Measurements from ENCODE around the gene GRID1.
A peak's percentile ranks its signal among the peaks of the same experiment; 100 is the strongest.

Gene GRID1

GRCh38 chr10:85908462-85908861 lies 458.1 kb downstream of the GRID1 start:
- DNase-seq: no peak

GRCh38 chr10:85902051-85902450 lies 464.5 kb downstream of the GRID1 start:
- DNase-seq: no peak

- no peak for DNase-seq
Measured at GRCh38 chr10:85901599-85901998, 465.0 kb downstream of the GRID1 start.

- DNase-seq: no peak
Measured at GRCh38 chr10:85900487-85900886, 466.1 kb downstream of the GRID1 start.

- no peak for DNase-seq
Measured at GRCh38 chr10:85900061-85900460, 466.5 kb downstream of the GRID1 start.

GRCh38 chr10:85891472-85891871 lies 475.1 kb downstream of the GRID1 start:
- no peak for DNase-seq

GRCh38 chr10:85888559-85888958 lies 478.0 kb downstream of the GRID1 start:
- DNase-seq: no peak

- no peak for DNase-seq
Measured at GRCh38 chr10:85888004-85888403, 478.6 kb downstream of the GRID1 start.

- no peak for DNase-seq
Measured at GRCh38 chr10:85874208-85874607, 492.4 kb downstream of the GRID1 start.

- no peak for DNase-seq
Measured at GRCh38 chr10:85873063-85873462, 493.5 kb downstream of the GRID1 start.

GRCh38 chr10:85868627-85869499 lies 497.7 kb downstream of the GRID1 start:
- no peak for DNase-seq

GRCh38 chr10:85864868-85865526 lies 501.6 kb downstream of the GRID1 start:
- DNase-seq: no peak

- DNase-seq: no peak
Measured at GRCh38 chr10:85864173-85864549, 502.4 kb downstream of the GRID1 start.

- peak; percentile 47 for DNase-seq
Measured at GRCh38 chr10:85863301-85864172, 503.1 kb downstream of the GRID1 start.

- no peak for DNase-seq
Measured at GRCh38 chr10:85862771-85863170, 503.8 kb downstream of the GRID1 start.

- no peak for DNase-seq
Measured at GRCh38 chr10:85861513-85862197, 504.9 kb downstream of the GRID1 start.

GRCh38 chr10:85859859-85860258 lies 506.7 kb downstream of the GRID1 start:
- DNase-seq: no peak

GRCh38 chr10:85858776-85859515 lies 507.6 kb downstream of the GRID1 start:
- DNase-seq: no peak

- DNase-seq: no peak
Measured at GRCh38 chr10:85857791-85858190, 508.8 kb downstream of the GRID1 start.

- no peak for DNase-seq
Measured at GRCh38 chr10:85857305-85857704, 509.3 kb downstream of the GRID1 start.

- DNase-seq: no peak
Measured at GRCh38 chr10:85851934-85852333, 514.7 kb downstream of the GRID1 start.

- DNase-seq: peak; percentile 19
Measured at GRCh38 chr10:85851325-85851724, 515.3 kb downstream of the GRID1 start.

Data from kidney glomerular epithelial cell (primary cell).